GM18508 (cell line): ENCODE data around the gene DIPK1C.

Experiments used
- ATAC-seq: cut with Tn5 transposase; IDR thresholded peaks from one replicate; pipeline ENCODE4 v1.9.1; 2021; ENCODE audit warnings: moderate number of reproducible peaks; ENCODE audit not compliant: insufficient read depth, unreplicated experiment

Gene DIPK1C

GRCh38 chr18:74454279-74454751 is 2.8 kb downstream of the DIPK1C start:
- ATAC-seq, result no peak

GRCh38 chr18:74453642-74454198 is 3.4 kb downstream of the DIPK1C start:
- no peak for ATAC-seq

- ATAC-seq, result no peak
These were observed 4.0 kb downstream of the DIPK1C start for GRCh38 chr18:74453016-74453566.

- no peak for ATAC-seq
These were observed 6.0 kb downstream of the DIPK1C start for GRCh38 chr18:74451148-74451547.

GRCh38 chr18:74450626-74451025 is 6.5 kb downstream of the DIPK1C start:
- no peak for ATAC-seq

- no peak for ATAC-seq
These were observed 9.5 kb downstream of the DIPK1C start for GRCh38 chr18:74447404-74448152.

- ATAC-seq, result no peak
These were observed 10.3 kb downstream of the DIPK1C start for GRCh38 chr18:74446631-74447403.

GRCh38 chr18:74446178-74446577 is 10.9 kb downstream of the DIPK1C start:
- ATAC-seq, result no peak

- ATAC-seq, result no peak
These were observed 11.5 kb downstream of the DIPK1C start for GRCh38 chr18:74445585-74445984.

GRCh38 chr18:74444104-74444503 is 13.0 kb downstream of the DIPK1C start:
- ATAC-seq, result no peak

GRCh38 chr18:74440808-74441427 is 16.2 kb downstream of the DIPK1C start:
- ATAC-seq, result no peak

GRCh38 chr18:74438091-74438490 is 19.0 kb downstream of the DIPK1C start:
- ATAC-seq, result no peak

- ATAC-seq, result no peak
These were observed 20.8 kb downstream of the DIPK1C start for GRCh38 chr18:74436158-74436769.

- ATAC-seq, result no peak
These were observed 21.4 kb downstream of the DIPK1C start for GRCh38 chr18:74435740-74436139.

GRCh38 chr18:74434466-74434865 is 22.6 kb downstream of the DIPK1C start:
- no peak for ATAC-seq

GRCh38 chr18:74430806-74431571 is 26.1 kb downstream of the DIPK1C start:
- no peak for ATAC-seq

- ATAC-seq, result no peak
These were observed 26.9 kb downstream of the DIPK1C start for GRCh38 chr18:74430231-74430630.

GRCh38 chr18:74429096-74429495 is 28.0 kb downstream of the DIPK1C start:
- no peak for ATAC-seq

GRCh38 chr18:74427442-74428112 is 29.5 kb downstream of the DIPK1C start:
- ATAC-seq, result no peak
